ENCODE results near the gene TUBA3E. TPM values are rescaled to one million over a fixed set of nuclear protein-coding genes. Genes with fewer than 3 reads are reported as not detected.
"Not testable (repeated sequence)": the region's sequence is repeated elsewhere in the genome, so short reads cannot be mapped to it uniquely, and the experiment has no call there.

TUBA3E gene
- total RNA-seq, 1 donor from 2014 or later, result not detected

- no peak for DNase-seq (ENCODE audit: extremely low read depth, low read depth, low spot score)
These were observed 47.8 kb downstream of the TUBA3E start for GRCh38 chr2:130150181-130151144.

- DNase-seq (ENCODE audit: extremely low read depth, low read depth, low spot score), result not testable (repeated sequence)
These were observed 49.7 kb downstream of the TUBA3E start for GRCh38 chr2:130148515-130148914.

- not testable (repeated sequence) for DNase-seq (ENCODE audit: extremely low read depth, low read depth, low spot score)
These were observed 53.2 kb downstream of the TUBA3E start, which contains the start of gene CCDC74B for GRCh38 chr2:130145006-130145414. Gene CCDC74B (minus strand): TSS chr2:130145112. CDS start chr2:130144996, 116 bp downstream.

- DNase-seq (ENCODE audit: extremely low read depth, low read depth, low spot score), result not testable (repeated sequence)
These were observed 54.8 kb downstream of the TUBA3E start for GRCh38 chr2:130143266-130144039.

- DNase-seq (ENCODE audit: extremely low read depth, low read depth, low spot score), result not testable (repeated sequence)
These were observed 55.6 kb downstream of the TUBA3E start for GRCh38 chr2:130142396-130143265.

Other genes with a start within 250 kb of the TUBA3E start
- not detected in 2 replicates for gene RAB6C, start 218.8 kb downstream of the TUBA3E start, total RNA-seq
- 0.06 TPM in 1 of 2 replicates, not detected in the other for gene POTEF, start 69.2 kb downstream of the TUBA3E start, total RNA-seq
- gene CCDC74B, start 53.3 kb downstream of the TUBA3E start, total RNA-seq, result 1.2 and 2.2 TPM in 2 replicates
- gene SMPD4, start 16.8 kb downstream of the TUBA3E start, total RNA-seq, result 38.2 and 64.9 TPM in 2 replicates
- gene MZT2B, start 16.2 kb downstream of the TUBA3E start, total RNA-seq, result 194 and 215 TPM in 2 replicates
- 63.6 and 80.6 TPM in 2 replicates for gene IMP4, start 144.5 kb upstream of the TUBA3E start, total RNA-seq
- gene PTPN18, start 157.6 kb upstream of the TUBA3E start, total RNA-seq, result 19.6 and 26.0 TPM in 2 replicates

Data from glomerular endothelial cell (primary cell).